T-helper 17 cell (primary cell): Measurements from ENCODE around the gene ZNF148. TPM values are rescaled to one million over a fixed set of nuclear protein-coding genes. Genes with fewer than 3 reads are reported as not detected.

Experiments used
- ATAC-seq: fragments of 150-1000 bp; cut with Tn5 transposase; 2 replicates; pipeline ENCODE4 v1.10.0; 2021; ENCODE audit warnings: mild to moderate bottlenecking, moderate library complexity
- DNase-seq, 3 donors: peaks; one replicate each; pipeline versions ENCODE4 v3.0.0 to v3.0.0-alpha.2; 2020 to 2021
- H3K9me3 ChIP-seq: one replicate; pipeline ENCODE4 v1.7.0; 2013; ENCODE audit warnings: low read length, mild to moderate bottlenecking; ENCODE audit not compliant: control insufficient read depth, poor library complexity, severe bottlenecking
- H3K27ac Mint-ChIP-seq: one replicate; pipeline ENCODE4 v1.8.0; 2022; ENCODE audit warnings: mild to moderate bottlenecking, moderate library complexity, mixed read lengths
- H3K27me3 Mint-ChIP-seq: one replicate; pipeline ENCODE4 v1.8.0; 2022; ENCODE audit warnings: mixed read lengths
- H3K36me3 Mint-ChIP-seq: one replicate; pipeline ENCODE4 v1.8.0; 2022; ENCODE audit warnings: low read depth, mixed read lengths
- H3K4me1 Mint-ChIP-seq: one replicate; pipeline ENCODE4 v1.8.0; 2022; ENCODE audit warnings: mild to moderate bottlenecking, mixed read lengths
- H3K4me3 Mint-ChIP-seq: one replicate; pipeline ENCODE4 v1.8.0; 2022; ENCODE audit warnings: mild to moderate bottlenecking, moderate library complexity, mixed read lengths
- total RNA-seq, 4 donors: library from RNA in 2 of 4; stranded (reverse) in 2 of 4; gene quantifications; one replicate each; pipeline ENCODE4 v1.2.3 and lab custom pipeline; 2022 to 2026

ZNF148 gene
- total RNA-seq, 2 donors from 2014 or later: 40.0 to 40.8 TPM

- no peak for DNase-seq
- peaks cover 11% of the 10 kb centered on the region for H3K36me3 Mint-ChIP-seq
- ATAC-seq: no peak
- H3K4me3 Mint-ChIP-seq: no peak overlapping the region
- H3K4me1 Mint-ChIP-seq: peaks cover 14% of the 10 kb centered on the region
- H3K27ac Mint-ChIP-seq: no peak overlapping the region
- H3K9me3 ChIP-seq: no peaks in the 10 kb centered on the region
- no peaks in the 10 kb centered on the region for H3K27me3 Mint-ChIP-seq
Observed at GRCh38 chr3:125281381-125281780, 93.7 kb downstream of the ZNF148 start.

- Mint-ChIP-seq H3K4me3 (no peak overlapping the region), H3K4me1 (peaks cover 11% of the 10 kb centered on the region), H3K36me3 (peaks cover 11% of the 10 kb centered on the region), H3K27me3 (no peaks in the 10 kb centered on the region), H3K27ac (peak overlapping the region; percentile 39)
- DNase-seq (no peak), ATAC-seq (no peak)
- no peaks in the 10 kb centered on the region for H3K9me3 ChIP-seq
Observed at GRCh38 chr3:125280668-125281361, 94.3 kb downstream of the ZNF148 start.

GRCh38 chr3:125278155-125278554, 97.0 kb downstream of the ZNF148 start:
- ATAC-seq (no peak), DNase-seq (no peak)
- H3K4me3 Mint-ChIP-seq: no peak overlapping the region
- H3K36me3 Mint-ChIP-seq: peaks cover 9% of the 10 kb centered on the region
- peak overlapping the region; percentile 87 for H3K27ac Mint-ChIP-seq
- H3K4me1 Mint-ChIP-seq: peaks cover 7% of the 10 kb centered on the region
- no peaks in the 10 kb centered on the region for H3K27me3 Mint-ChIP-seq
- H3K9me3 ChIP-seq: no peaks in the 10 kb centered on the region

GRCh38 chr3:125271127-125271526, 104.0 kb downstream of the ZNF148 start:
- no peak overlapping the region for H3K4me3 Mint-ChIP-seq
- no peaks in the 10 kb centered on the region for H3K27me3 Mint-ChIP-seq
- H3K27ac Mint-ChIP-seq: peak overlapping the region; percentile 4
- DNase-seq: no peak
- no peaks in the 10 kb centered on the region for H3K9me3 ChIP-seq
- peaks cover 12% of the 10 kb centered on the region for H3K36me3 Mint-ChIP-seq
- ATAC-seq: no peak
- H3K4me1 Mint-ChIP-seq: peaks cover 26% of the 10 kb centered on the region

- no peak for DNase-seq
- Mint-ChIP-seq H3K27ac (peak overlapping the region; percentile 34), H3K36me3 (peaks cover 10% of the 10 kb centered on the region), H3K27me3 (no peaks in the 10 kb centered on the region), H3K4me1 (peaks cover 26% of the 10 kb centered on the region), H3K4me3 (no peak overlapping the region)
- ATAC-seq: no peak
- H3K9me3 ChIP-seq: no peaks in the 10 kb centered on the region
Observed at GRCh38 chr3:125267460-125267859, 107.7 kb downstream of the ZNF148 start.

GRCh38 chr3:125266971-125267370, 108.2 kb downstream of the ZNF148 start:
- ATAC-seq (no peak), DNase-seq (no peak)
- H3K4me3 Mint-ChIP-seq: no peak overlapping the region
- H3K9me3 ChIP-seq: no peaks in the 10 kb centered on the region
- peaks cover 25% of the 10 kb centered on the region for H3K4me1 Mint-ChIP-seq
- peak overlapping the region; percentile 34 for H3K27ac Mint-ChIP-seq
- H3K36me3 Mint-ChIP-seq: peaks cover 8% of the 10 kb centered on the region
- H3K27me3 Mint-ChIP-seq: no peaks in the 10 kb centered on the region

GRCh38 chr3:125262161-125262560, 113.0 kb downstream of the ZNF148 start:
- H3K36me3 Mint-ChIP-seq: peaks cover 3% of the 10 kb centered on the region
- DNase-seq (no peak), ATAC-seq (no peak)
- H3K27ac Mint-ChIP-seq: no peak overlapping the region
- H3K4me3 Mint-ChIP-seq: no peak overlapping the region
- H3K9me3 ChIP-seq: no peaks in the 10 kb centered on the region
- peaks cover 15% of the 10 kb centered on the region for H3K4me1 Mint-ChIP-seq
- H3K27me3 Mint-ChIP-seq: no peaks in the 10 kb centered on the region

- Mint-ChIP-seq H3K27me3 (no peaks in the 10 kb centered on the region), H3K4me1 (peaks cover 10% of the 10 kb centered on the region), H3K4me3 (no peak overlapping the region), H3K27ac (peak overlapping the region; percentile 9), H3K36me3 (peaks cover 5% of the 10 kb centered on the region)
- no peaks in the 10 kb centered on the region for H3K9me3 ChIP-seq
- ATAC-seq: no peak
- no peak for DNase-seq
Observed at GRCh38 chr3:125261031-125261430, 114.1 kb downstream of the ZNF148 start.

- ATAC-seq (no peak), DNase-seq (no peak)
- no peak overlapping the region for H3K27ac Mint-ChIP-seq
- peaks cover 8% of the 10 kb centered on the region for H3K4me1 Mint-ChIP-seq
- H3K36me3 Mint-ChIP-seq: peaks cover 5% of the 10 kb centered on the region
- no peaks in the 10 kb centered on the region for H3K27me3 Mint-ChIP-seq
- H3K4me3 Mint-ChIP-seq: no peak overlapping the region
- H3K9me3 ChIP-seq: no peaks in the 10 kb centered on the region
Observed at GRCh38 chr3:125260158-125260557, 115.0 kb downstream of the ZNF148 start.

GRCh38 chr3:125257536-125257935, 117.6 kb downstream of the ZNF148 start:
- peaks cover 15% of the 10 kb centered on the region for H3K4me1 Mint-ChIP-seq
- no peaks in the 10 kb centered on the region for H3K9me3 ChIP-seq
- no peaks in the 10 kb centered on the region for H3K27me3 Mint-ChIP-seq
- no peak for DNase-seq
- no peak overlapping the region for H3K27ac Mint-ChIP-seq
- H3K36me3 Mint-ChIP-seq: peaks cover 5% of the 10 kb centered on the region
- no peak for ATAC-seq
- no peak overlapping the region for H3K4me3 Mint-ChIP-seq

GRCh38 chr3:125256675-125257074, 118.5 kb downstream of the ZNF148 start:
- H3K4me3 Mint-ChIP-seq: no peak overlapping the region
- DNase-seq (no peak), ATAC-seq (no peak)
- peaks cover 5% of the 10 kb centered on the region for H3K36me3 Mint-ChIP-seq
- H3K4me1 Mint-ChIP-seq: peaks cover 15% of the 10 kb centered on the region
- no peaks in the 10 kb centered on the region for H3K9me3 ChIP-seq
- H3K27ac Mint-ChIP-seq: no peak overlapping the region
- H3K27me3 Mint-ChIP-seq: no peaks in the 10 kb centered on the region

- ATAC-seq: no peak
- Mint-ChIP-seq H3K27me3 (no peaks in the 10 kb centered on the region), H3K36me3 (peaks cover 8% of the 10 kb centered on the region), H3K27ac (no peak overlapping the region), H3K4me3 (no peak overlapping the region), H3K4me1 (peaks cover 13% of the 10 kb centered on the region)
- DNase-seq: no peak
- no peaks in the 10 kb centered on the region for H3K9me3 ChIP-seq
Observed at GRCh38 chr3:125250973-125251372, 124.2 kb downstream of the ZNF148 start.

- Mint-ChIP-seq H3K36me3 (peaks cover 12% of the 10 kb centered on the region), H3K4me1 (peaks cover 8% of the 10 kb centered on the region), H3K27me3 (no peaks in the 10 kb centered on the region), H3K27ac (no peak overlapping the region), H3K4me3 (no peak overlapping the region)
- ATAC-seq (no peak), DNase-seq (no peak)
- no peaks in the 10 kb centered on the region for H3K9me3 ChIP-seq
Observed at GRCh38 chr3:125246237-125246636, 128.9 kb downstream of the ZNF148 start.

GRCh38 chr3:125245521-125245920, 129.6 kb downstream of the ZNF148 start:
- peaks cover 9% of the 10 kb centered on the region for H3K36me3 Mint-ChIP-seq
- DNase-seq (no peak), ATAC-seq (no peak)
- H3K27me3 Mint-ChIP-seq: no peaks in the 10 kb centered on the region
- peaks cover 8% of the 10 kb centered on the region for H3K4me1 Mint-ChIP-seq
- no peak overlapping the region for H3K27ac Mint-ChIP-seq
- no peaks in the 10 kb centered on the region for H3K9me3 ChIP-seq
- H3K4me3 Mint-ChIP-seq: no peak overlapping the region
